ENCODE data around the gene UBE2L3. TPM values are rescaled to one million over a fixed set of nuclear protein-coding genes. Genes with fewer than 3 reads are reported as not detected.
A peak's percentile ranks its signal among the peaks of the same experiment; 100 is the strongest.

The UBE2L3 gene
- total RNA-seq, 1 donor from 2014 or later = 39.8 TPM

DNA sequence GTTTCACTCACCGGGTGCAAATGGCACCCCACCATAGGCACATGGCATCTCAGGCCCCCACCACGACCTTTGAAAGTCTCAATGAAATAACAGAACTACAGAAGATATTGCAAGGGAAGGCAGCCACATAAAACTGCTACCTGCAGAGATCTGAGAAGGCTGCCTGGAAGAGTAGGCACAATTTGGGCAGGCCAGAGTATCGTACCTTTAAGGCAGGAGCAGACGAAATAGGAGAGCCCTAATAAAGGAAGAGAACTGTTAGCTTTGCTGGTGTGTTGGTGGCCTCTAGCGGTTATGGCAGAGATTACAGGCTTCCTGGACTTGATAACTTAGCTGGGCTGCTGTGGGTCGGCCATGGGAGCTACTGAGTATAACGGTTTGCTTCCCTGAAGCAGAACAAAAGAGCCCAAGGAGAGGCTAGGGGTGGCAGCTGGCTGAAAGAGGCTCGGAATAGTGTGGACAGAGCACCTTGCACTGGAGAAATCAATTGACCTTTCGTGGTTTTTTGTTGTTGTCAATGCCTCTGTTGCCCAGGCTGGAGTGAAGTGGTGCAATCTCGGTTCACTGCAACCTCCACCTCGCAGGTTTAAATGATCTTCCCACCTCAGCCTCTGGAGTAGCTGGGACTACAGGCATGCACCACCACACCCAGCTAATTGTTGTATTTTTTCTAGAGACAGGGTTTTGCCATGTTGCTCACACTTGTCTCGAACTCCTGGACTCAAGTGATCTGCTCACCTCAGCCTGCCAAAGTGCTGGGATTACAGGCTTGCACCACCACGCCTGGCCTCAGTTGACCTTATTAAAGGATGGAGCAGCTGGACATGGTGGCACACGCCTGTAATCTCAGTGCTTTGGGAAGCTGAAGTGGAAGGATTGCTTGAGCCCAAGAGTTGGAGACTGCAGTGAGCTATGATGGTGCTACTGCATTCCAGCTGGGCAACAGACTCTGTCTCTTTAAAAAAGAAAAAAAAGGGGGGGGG lies 79.4 kb downstream of the UBE2L3 start:
- intact Hi-C loops (cut with micrococcal nuclease) = no loop called here
- CTCF ChIA-PET = interaction anchor here (0.6 to 3.0 kb wide), 10 partner anchors 11 to 539 kb away, joined by 3 to 27 read pairs (median 3); partner anchors contain the start of gene YDJC
- Mint-ChIP-seq H3K9me3 (no peaks in the 10 kb centered on the region), H3K4me1 (peaks cover 28% of the 10 kb centered on the region), H3K4me3 (no peak overlapping the region), H3K36me3 (ENCODE audit: low read depth) (peaks cover 24% of the 10 kb centered on the region), H3K27me3 (no peaks in the 10 kb centered on the region), H3K27ac (no peak overlapping the region)
- ATAC-seq (ENCODE audit: low read depth) (peak; percentile 28), DNase-seq (peak; percentile 45)
- POLR2A ChIA-PET = interaction anchor here (0.6 to 2.0 kb wide), 2 partner anchors 17 to 1285 kb away, joined by 8 to 9 read pairs; partner anchors contain the start of gene YDJC
- TF ChIP-seq, protein P1, sequence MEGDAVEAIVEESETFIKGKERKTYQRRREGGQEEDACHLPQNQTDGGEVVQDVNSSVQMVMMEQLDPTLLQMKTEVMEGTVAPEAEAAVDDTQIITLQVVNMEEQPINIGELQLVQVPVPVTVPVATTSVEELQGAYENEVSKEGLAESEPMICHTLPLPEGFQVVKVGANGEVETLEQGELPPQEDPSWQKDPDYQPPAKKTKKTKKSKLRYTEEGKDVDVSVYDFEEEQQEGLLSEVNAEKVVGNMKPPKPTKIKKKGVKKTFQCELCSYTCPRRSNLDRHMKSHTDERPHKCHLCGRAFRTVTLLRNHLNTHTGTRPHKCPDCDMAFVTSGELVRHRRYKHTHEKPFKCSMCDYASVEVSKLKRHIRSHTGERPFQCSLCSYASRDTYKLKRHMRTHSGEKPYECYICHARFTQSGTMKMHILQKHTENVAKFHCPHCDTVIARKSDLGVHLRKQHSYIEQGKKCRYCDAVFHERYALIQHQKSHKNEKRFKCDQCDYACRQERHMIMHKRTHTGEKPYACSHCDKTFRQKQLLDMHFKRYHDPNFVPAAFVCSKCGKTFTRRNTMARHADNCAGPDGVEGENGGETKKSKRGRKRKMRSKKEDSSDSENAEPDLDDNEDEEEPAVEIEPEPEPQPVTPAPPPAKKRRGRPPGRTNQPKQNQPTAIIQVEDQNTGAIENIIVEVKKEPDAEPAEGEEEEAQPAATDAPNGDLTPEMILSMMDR (IDR thresholded peaks at IDR 0.05) = peak; percentile 89

DNA sequence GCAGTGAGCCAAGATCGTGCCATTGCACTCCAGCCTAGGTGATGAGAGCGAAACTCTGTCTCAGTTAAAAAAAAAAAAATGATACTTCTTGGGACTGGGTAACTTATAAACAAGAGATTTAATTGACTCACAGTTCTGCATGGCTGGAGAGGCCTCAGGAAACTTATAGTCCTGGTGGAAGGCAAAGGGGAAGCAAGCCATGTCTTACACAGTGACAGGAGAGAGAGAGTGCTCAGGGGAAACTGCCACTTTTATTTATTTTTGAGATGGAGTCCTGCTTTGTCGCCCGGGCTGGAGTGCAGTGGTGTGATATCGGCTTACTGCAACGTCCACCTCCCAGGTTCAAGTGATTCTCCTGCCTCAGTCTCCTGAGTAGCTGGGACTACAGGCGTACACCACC lies 82.8 kb downstream of the UBE2L3 start:
- CTCF ChIA-PET = no interaction called here

DNA sequence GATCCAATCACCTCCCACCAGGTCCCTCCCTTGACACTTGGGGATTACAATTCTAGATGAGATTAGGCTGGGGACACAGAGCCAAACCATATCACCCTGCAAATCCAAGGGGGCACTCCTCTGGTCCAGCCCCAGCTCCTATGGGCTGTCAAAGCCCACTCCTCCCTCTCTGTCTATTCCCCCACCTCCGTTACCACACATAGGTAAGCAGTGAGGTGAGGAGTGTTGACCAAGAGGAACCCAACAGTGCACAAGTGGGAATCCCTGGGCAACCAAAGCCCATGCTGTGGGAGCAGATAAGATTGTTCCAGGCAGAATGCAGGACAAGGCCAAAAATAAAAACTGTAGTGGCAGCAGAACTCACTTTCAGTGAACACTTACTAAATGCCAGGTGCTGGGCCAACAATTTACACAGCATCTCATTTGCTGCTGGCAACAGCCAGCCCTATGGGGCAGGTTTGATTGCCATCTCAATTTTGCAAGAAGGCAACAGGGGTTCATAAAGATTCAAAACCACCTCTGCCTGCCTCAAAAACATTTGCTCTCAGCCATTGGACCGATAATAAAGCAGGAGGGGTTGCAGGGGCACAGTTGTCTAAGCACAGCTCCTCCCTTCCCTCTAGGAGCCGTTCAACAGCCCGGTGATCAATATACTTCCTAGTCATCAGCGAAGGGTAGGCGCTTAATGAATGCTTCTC lies 83.5 kb downstream of the UBE2L3 start:
- no peak overlapping the region for H3K27ac Mint-ChIP-seq
- no peak for DNase-seq
- peaks cover 8% of the 10 kb centered on the region for H3K36me3 Mint-ChIP-seq (ENCODE audit: low read depth)
- intact Hi-C loops (cut with micrococcal nuclease) = no loop called here
- peak overlapping the region; percentile 90 for H3K4me3 Mint-ChIP-seq
- ATAC-seq (ENCODE audit: low read depth) = no peak
- TF ChIP-seq, protein P1 (IDR thresholded peaks at IDR 0.05) = no peak
- no peaks in the 10 kb centered on the region for H3K9me3 Mint-ChIP-seq
- ChIA-PET CTCF (interaction anchor here (1.5 kb wide), 1 partner anchor 8 kb away, joined by 7 read pairs; the partner anchor contains the start of gene SDF2L1), POLR2A (interaction anchor here (1.9 to 2.0 kb wide), 2 partner anchors 9 to 22 kb away, joined by 10 to 16 read pairs; partner anchors contain the start of genes SDF2L1 and YDJC)
- peaks cover 19% of the 10 kb centered on the region for H3K4me1 Mint-ChIP-seq
- no peaks in the 10 kb centered on the region for H3K27me3 Mint-ChIP-seq

More for the DNA sequence above, 82.8 kb downstream of the UBE2L3 start:
- Mint-ChIP-seq H3K9me3 (no peaks in the 10 kb centered on the region), H3K4me1 (peaks cover 19% of the 10 kb centered on the region), H3K27me3 (no peaks in the 10 kb centered on the region), H3K4me3 (no peak overlapping the region), H3K27ac (no peak overlapping the region), H3K36me3 (ENCODE audit: low read depth) (peaks cover 12% of the 10 kb centered on the region)
- ATAC-seq (ENCODE audit: low read depth) (no peak), DNase-seq (no peak)
- TF ChIP-seq, protein P1 (IDR thresholded peaks at IDR 0.05) = no peak
- intact Hi-C loops (cut with micrococcal nuclease) = no loop called here
- POLR2A ChIA-PET = no interaction called here

DNA sequence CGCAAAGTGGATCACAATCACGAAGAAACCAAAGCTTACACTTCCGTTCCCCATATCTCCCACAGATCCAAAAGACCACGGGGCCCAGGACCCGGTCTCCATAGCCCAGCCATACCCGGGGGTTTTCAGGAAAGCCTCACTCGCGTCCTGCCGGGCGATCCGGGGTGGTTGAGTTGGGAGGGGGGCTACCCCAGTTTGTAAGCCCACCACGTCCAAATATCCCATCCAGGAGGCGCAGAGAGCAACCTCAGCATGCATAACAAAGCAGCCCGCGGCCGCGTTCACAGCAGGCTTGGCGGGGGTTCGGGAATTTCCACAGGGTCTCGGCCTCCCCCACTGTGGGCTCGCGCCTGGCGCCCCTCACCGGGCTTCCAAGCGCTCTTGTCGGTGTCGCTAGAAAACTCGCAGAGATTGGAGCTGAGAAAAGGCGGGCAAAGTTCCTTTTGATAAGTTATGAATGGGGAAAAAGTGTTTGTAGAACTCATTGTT lies 84.1 kb downstream of the UBE2L3 start:
- ATAC-seq (ENCODE audit: low read depth) (peak; percentile 21), DNase-seq (no peak)
- Mint-ChIP-seq H3K9me3 (no peaks in the 10 kb centered on the region), H3K4me1 (peaks cover 19% of the 10 kb centered on the region), H3K27ac (peak overlapping the region; percentile 46), H3K4me3 (peak overlapping the region; percentile 90), H3K27me3 (no peaks in the 10 kb centered on the region), H3K36me3 (ENCODE audit: low read depth) (peaks cover 3% of the 10 kb centered on the region)
- intact Hi-C loops (cut with micrococcal nuclease) = loop anchor here (1.0 kb wide), 1 partner anchor 9 kb away; the partner anchor contains the start of gene SDF2L1
- TF ChIP-seq, protein P1 (IDR thresholded peaks at IDR 0.05) = no peak
- CTCF ChIA-PET = interaction anchor here (1.5 kb wide), 1 partner anchor 9 kb away, joined by 7 read pairs; the partner anchor contains the start of gene SDF2L1
- POLR2A ChIA-PET = interaction anchor here (1.0 to 2.0 kb wide), 3 partner anchors 10 to 22 kb away, joined by 6 to 16 read pairs (median 10); partner anchors contain the start of genes PPIL2, SDF2L1 and YDJC

Measured in activated B cell treated with CpG ODN at 0.5 μM for 24 hours (primary cell).